NCI-H1694 (cell line): ENCODE measurements around the gene TADA2A.

Source experiments
- DNase-seq: peaks from one replicate; lab custom pipeline; 2025; lab: John Stamatoyannopoulos, UW

TADA2A gene

GRCh38 chr17:37406635-37407461 is at the start of gene TADA2A, which contains the start of gene ACACA:
TSS of gene TADA2A (plus strand) at chr17:37406886. CDS start at chr17:37411366, 4,480 bp downstream.
TSS of gene ACACA (minus strand) at chr17:37406836. CDS start at chr17:37406299, 537 bp downstream.
- peak; percentile 68 for DNase-seq

- DNase-seq: peak; percentile 57
These were observed 48.4 kb upstream of the TADA2A start for GRCh38 chr17:37358098-37358829.

GRCh38 chr17:37358830-37359681 is 47.6 kb upstream of the TADA2A start:
- peak; percentile 70 for DNase-seq

GRCh38 chr17:37359682-37360188 is 47.0 kb upstream of the TADA2A start:
- no peak for DNase-seq

- no peak for DNase-seq
These were observed 46.1 kb upstream of the TADA2A start for GRCh38 chr17:37360632-37361031.

GRCh38 chr17:37361543-37361942 is 45.1 kb upstream of the TADA2A start:
- no peak for DNase-seq

GRCh38 chr17:37365589-37365988 is 41.1 kb upstream of the TADA2A start:
- DNase-seq: no peak

GRCh38 chr17:37368577-37368976 is 38.1 kb upstream of the TADA2A start:
- DNase-seq: no peak

GRCh38 chr17:37373530-37374159 is 33.0 kb upstream of the TADA2A start:
- DNase-seq: peak; percentile 87

GRCh38 chr17:37375706-37376105 is 31.0 kb upstream of the TADA2A start, which contains the start of gene C17orf78:
TSS of gene C17orf78 (plus strand) at chr17:37375985. CDS start at chr17:37376093, 108 bp downstream.
- no peak for DNase-seq

- DNase-seq: no peak
These were observed 24.6 kb upstream of the TADA2A start for GRCh38 chr17:37382056-37382455.

- DNase-seq: no peak
These were observed 22.0 kb upstream of the TADA2A start for GRCh38 chr17:37384560-37385149.

GRCh38 chr17:37385474-37385990 is 21.2 kb upstream of the TADA2A start:
- no peak for DNase-seq

- no peak for DNase-seq
These were observed 20.2 kb upstream of the TADA2A start for GRCh38 chr17:37386462-37386861.

- no peak for DNase-seq
These were observed 18.4 kb upstream of the TADA2A start for GRCh38 chr17:37388266-37388665.

GRCh38 chr17:37389160-37389559 is 17.5 kb upstream of the TADA2A start:
- no peak for DNase-seq

- no peak for DNase-seq
These were observed 15.5 kb upstream of the TADA2A start for GRCh38 chr17:37391146-37391545.

GRCh38 chr17:37392024-37392590 is 14.6 kb upstream of the TADA2A start:
- no peak for DNase-seq

- no peak for DNase-seq
These were observed 13.3 kb upstream of the TADA2A start for GRCh38 chr17:37393352-37393751.

- DNase-seq: no peak
These were observed 7.4 kb upstream of the TADA2A start for GRCh38 chr17:37399265-37399803.
